H1 (cell line): ENCODE results near the gene RAB38. TPM values are rescaled to one million over a fixed set of nuclear protein-coding genes. Genes with fewer than 3 reads are reported as not detected.

ENCODE experiments used
- CEBPB ChIP-seq: IDR thresholded peaks from 2 replicates; pipeline ENCODE4 v1.6.1; 2012; ENCODE audit warnings: low read depth, low read length
- CHD7 ChIP-seq: fragments of 300-600 bp; sonication (generic); IDR thresholded peaks from 2 replicates; pipeline ENCODE4 v1.7.1; 2012; ENCODE audit warnings: low read length, moderate library complexity, mild to moderate bottlenecking, inconsistent platforms; ENCODE audit not compliant: insufficient replicate concordance
- EZH2 ChIP-seq: fragments of 200-600 bp; sonication (generic); IDR thresholded peaks from 2 replicates; pipeline ENCODE4 v1.7.1; 2012; ENCODE audit warnings: low read depth, mild to moderate bottlenecking, moderate library complexity, low read length, inconsistent platforms; ENCODE audit not compliant: severe bottlenecking
- FOSL1 ChIP-seq: IDR thresholded peaks from 2 replicates; pipeline ENCODE4 v1.6.1; 2011; ENCODE audit warnings: mild to moderate bottlenecking, low read depth, low read length, moderate library complexity; ENCODE audit not compliant: insufficient read depth
- GTF2F1 ChIP-seq: IDR thresholded peaks from 2 replicates; pipeline ENCODE4 v1.6.1; 2012; ENCODE audit warnings: low read depth, low read length, improper control_type of control experiment, borderline replicate concordance
- HDAC6 ChIP-seq: IDR thresholded peaks from one replicate; pipeline ENCODE4 v1.7.1; 2012; ENCODE audit warnings: low read depth, mild to moderate bottlenecking, inconsistent platforms, low read length, moderate library complexity
- NRF1 ChIP-seq: IDR thresholded peaks from 2 replicates; pipeline ENCODE4 v1.6.1; 2011; ENCODE audit warnings: mild to moderate bottlenecking, low read depth, low read length, improper control_type of control experiment
- PHF8 ChIP-seq: fragments of 200-600 bp; sonication (generic); conservative IDR thresholded peaks from 2 replicates; pipeline ENCODE4 v1.7.1; 2012; ENCODE audit warnings: low read depth, mild to moderate bottlenecking, inconsistent platforms, low read length, moderate library complexity
- RFX5 ChIP-seq: IDR thresholded peaks from 2 replicates; pipeline ENCODE4 v1.6.1; 2011; ENCODE audit warnings: low read depth, low read length, improper control_type of control experiment, borderline replicate concordance
- SP4 ChIP-seq: IDR thresholded peaks from 2 replicates; pipeline ENCODE4 v1.6.1; 2012; ENCODE audit warnings: low read length, inconsistent platforms
- polyA plus RNA-seq, 7 experiments: library from polyadenylated mRNA; depleted of rRNA in 3 of 7; stranded (reverse) in 5 of 7; unstranded in 2 of 7; fragments of >200 nt in 5 of 7; fragments of 200-250 nt in 2 of 7; gene quantifications; 1 replicate in 5 of 7; 2 replicates in 1 of 7; 4 replicates in 1 of 7; pipeline versions ENCODE4 v1.2.1 to v1.2.3, GENCODE V29; 2011 to 2013; ENCODE audit warnings: missing spikeins in 2 of 7, mixed read lengths in 2 of 7
- total RNA-seq: library from RNA; stranded (reverse); fragmentation: NEBNext Ultra II Directional; extraction: Animal tissue kit (Norgen Biotek cat#: 25700); gene quantifications from 2 replicates; pipeline ENCODE4 v1.2.1, GENCODE V29; 2021

The RAB38 gene
- total and polyA plus RNA-seq, 2 of the 8 experiments (the other 6 are each of a cell fraction or from before 2014, with no cell fraction given): 15.4 to 16.5 TPM

GRCh38 chr11:88188251-88188931 is 13.1 kb upstream of the RAB38 start (continued):
- TF ChIP-seq FOSL1 (no peak), HDAC6 (no peak), CEBPB (no peak), PHF8 (no peak), SP4 (no peak), NRF1 (no peak), GTF2F1 (no peak), CHD7 (no peak), EZH2 (no peak), RFX5 (no peak)
